ENCODE measurements around the gene STAC2. TPM values are rescaled to one million over a fixed set of nuclear protein-coding genes. Genes with fewer than 3 reads are reported as not detected.
"Not testable (repeated sequence)": the region's sequence is repeated elsewhere in the genome, so short reads cannot be mapped to it uniquely, and the experiment has no call there.

Gene STAC2
- total and polyA plus RNA-seq, 2 experiments from 2014 or later = not detected

DNA sequence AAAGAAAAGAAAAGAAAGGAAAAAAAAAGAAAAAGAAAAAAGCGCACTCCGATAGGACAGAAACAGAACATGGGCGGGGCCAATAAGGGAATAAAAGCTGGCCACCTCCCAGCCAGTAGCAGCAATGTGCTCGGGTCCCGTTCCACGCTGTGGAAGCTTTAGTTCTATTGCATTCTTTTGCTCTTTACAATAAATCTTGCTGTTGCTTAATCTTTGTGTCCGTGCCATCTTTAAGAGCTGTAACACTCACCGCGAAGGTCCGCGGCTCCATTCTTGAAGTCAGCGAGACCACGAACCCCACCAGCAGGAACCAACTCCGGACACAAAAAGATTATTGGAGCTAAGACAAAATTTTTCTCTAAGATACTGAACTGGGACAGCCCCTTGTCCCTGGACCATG is 56.6 kb downstream of the STAC2 start:
- Histone ChIP-seq H3K27me3 (replicated peaks; ENCODE audit: insufficient read depth) (no peaks in the 10 kb centered on the region; the same call in 1 of the 2 replicates), H3K27ac (no peak overlapping the region), H3K4me1 (ENCODE audit: insufficient read depth) (0 out of 2 replicates have a peak, but pooled peaks cover 3% of the 10 kb centered on the region), H3K9me3 (ENCODE audit: low read depth) (no peaks in the 10 kb centered on the region), H3K36me3 (ENCODE audit: low read depth) (no peaks in the 10 kb centered on the region), H2AFZ (no peak overlapping the region), H3K4me3 (no peak overlapping the region), H3K9me2 (ENCODE audit: insufficient read depth) (no peaks in the 10 kb centered on the region), H3K9ac (no peak overlapping the region), H3K79me2 (ENCODE audit: insufficient read depth) (no peaks in the 10 kb centered on the region), H3F3A (ENCODE audit: insufficient read depth) (no peaks in the 10 kb centered on the region), H3K4me2 (ENCODE audit: unreplicated experiment) (no peak overlapping the region), H4K20me1 (ENCODE audit: insufficient read depth) (no peaks in the 10 kb centered on the region)
- TF ChIP-seq EZH2 (IDR thresholded peaks at IDR 0.05; ENCODE audit: insufficient read depth, poor library complexity, severe bottlenecking) = no peak
- no peak for TF ChIP-seq EZH2phosphoT487 (IDR thresholded peaks at IDR 0.05; ENCODE audit: insufficient read depth, low read depth)
- in situ Hi-C loops (cut with MboI) = no loop called here
- 61 to 65% methylated on average over 14 of the region's 14 CpGs for WGBS, 2 experiments (ENCODE audit: low coverage in 1 of 2, low lambda C conversion rate in 2 of 2, missing lambda C conversion rate in 2 of 2)
- no peak for DNase-seq

DNA sequence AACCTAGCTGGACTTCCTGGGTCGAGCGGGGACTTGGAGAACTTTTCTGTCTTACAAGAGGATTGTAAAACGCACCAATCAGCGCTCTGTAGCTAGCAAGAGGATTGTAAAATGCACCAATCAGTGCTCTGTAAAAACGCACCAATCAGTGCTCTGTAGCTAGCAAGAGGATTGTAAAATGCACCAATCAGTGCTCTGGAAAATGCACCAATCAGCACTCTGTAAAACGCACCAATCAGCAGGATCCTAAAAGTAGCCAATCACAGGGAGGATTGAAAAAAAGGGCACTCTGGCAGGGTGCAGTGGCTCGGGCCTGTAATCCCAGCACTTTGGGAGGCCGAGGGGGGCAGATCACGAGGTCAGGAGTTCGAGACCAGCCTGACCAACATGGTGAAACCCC is 57.2 kb downstream of the STAC2 start:
- H3K4me1 ChIP-seq (ENCODE audit: insufficient read depth); H3K27ac ChIP-seq; H3F3A ChIP-seq (ENCODE audit: insufficient read depth); H2AFZ ChIP-seq; H4K20me1 ChIP-seq (ENCODE audit: insufficient read depth); DNase-seq; H3K4me2 ChIP-seq (ENCODE audit: unreplicated experiment); H3K9ac ChIP-seq; H3K79me2 ChIP-seq (ENCODE audit: insufficient read depth); H3K4me3 ChIP-seq; H3K36me3 ChIP-seq (ENCODE audit: low read depth); H3K27me3 ChIP-seq (replicated peaks; ENCODE audit: insufficient read depth); in situ Hi-C loops (cut with MboI); H3K9me3 ChIP-seq (ENCODE audit: low read depth); H3K9me2 ChIP-seq (ENCODE audit: insufficient read depth): not testable (repeated sequence)
- WGBS, 2 experiments (ENCODE audit: low coverage in 1 of 2, low lambda C conversion rate in 2 of 2, missing lambda C conversion rate in 2 of 2) = 79 to 81% methylated on average over 10 of the region's 10 CpGs

DNA sequence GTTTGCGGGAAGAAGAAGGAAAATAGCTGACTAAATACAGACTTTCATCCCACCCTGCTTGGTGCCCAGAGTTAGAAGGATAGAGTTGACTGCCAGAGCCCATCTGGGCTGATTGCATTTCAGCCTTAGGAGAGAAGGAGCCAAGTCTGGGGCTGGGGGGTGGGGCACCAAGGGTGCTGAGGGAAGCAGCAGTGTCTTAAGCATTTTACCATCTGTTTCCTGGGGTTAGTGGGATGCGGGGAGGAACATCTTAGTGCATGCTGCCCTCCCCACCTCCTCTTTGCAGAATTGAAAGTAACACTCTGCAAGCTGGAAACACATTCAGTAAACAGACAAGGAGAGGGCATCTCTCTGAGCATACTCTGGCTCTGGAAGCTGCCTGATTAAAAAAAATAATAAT is 58.3 kb downstream of the STAC2 start:
- 3 to 5% methylated on average over 2 of the region's 2 CpGs for WGBS, 2 experiments (ENCODE audit: low coverage in 1 of 2, low lambda C conversion rate in 2 of 2, missing lambda C conversion rate in 2 of 2)

DNA sequence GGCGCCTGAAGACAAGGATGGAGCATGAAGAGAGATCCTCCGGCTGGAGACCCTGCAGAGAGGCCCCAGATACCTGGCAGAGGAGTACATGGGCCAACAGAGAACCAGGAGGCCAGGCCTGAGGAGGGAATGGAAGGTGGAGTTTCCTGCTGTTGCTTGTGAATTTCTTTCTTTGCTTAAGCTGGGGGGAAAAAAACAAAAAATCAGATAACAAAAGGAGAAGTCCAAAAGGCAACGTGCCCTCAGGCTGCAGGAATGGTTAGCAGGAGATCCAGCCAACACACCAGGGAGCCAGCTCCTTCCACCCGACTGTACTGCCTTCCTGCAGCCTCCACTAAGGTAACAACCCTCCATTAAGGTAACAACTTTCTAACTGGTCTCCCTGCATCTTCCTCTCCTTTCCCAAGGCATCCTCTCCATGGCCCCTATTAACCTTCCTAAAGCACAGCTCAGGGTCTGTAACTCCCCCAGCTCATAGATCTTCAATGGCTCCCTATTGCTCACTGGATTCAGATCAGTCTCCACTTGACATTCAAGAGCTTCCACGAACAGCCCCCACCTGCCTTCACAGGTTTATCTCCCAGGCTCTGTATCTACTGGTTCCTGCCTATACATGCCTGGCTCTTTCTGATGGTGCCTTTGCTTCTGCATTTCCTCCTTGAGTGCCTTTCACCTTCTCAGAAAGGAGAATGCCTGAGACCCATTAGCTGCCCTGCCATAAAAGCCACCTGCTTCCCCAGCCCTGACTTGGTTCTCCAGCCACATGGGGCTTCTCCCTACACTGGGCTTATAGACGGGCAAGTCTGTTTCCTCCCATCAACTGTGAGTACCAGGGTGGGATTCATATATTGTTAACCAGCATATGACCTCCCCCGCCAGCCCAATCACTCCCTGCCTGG is 59.1 kb downstream of the STAC2 start:
- 76 to 77% methylated on average over 7 of the region's 7 CpGs for WGBS, 2 experiments (ENCODE audit: low coverage in 1 of 2, low lambda C conversion rate in 2 of 2, missing lambda C conversion rate in 2 of 2)
- Histone ChIP-seq H3K27ac (no peak overlapping the region), H3K79me2 (ENCODE audit: insufficient read depth) (no peaks in the 10 kb centered on the region), H3K4me2 (ENCODE audit: unreplicated experiment) (no peak overlapping the region), H3K9ac (no peak overlapping the region), H3K36me3 (ENCODE audit: low read depth) (no peaks in the 10 kb centered on the region), H2AFZ (no peak overlapping the region), H4K20me1 (ENCODE audit: insufficient read depth) (no peaks in the 10 kb centered on the region), H3K4me3 (no peak overlapping the region), H3K9me2 (ENCODE audit: insufficient read depth) (no peaks in the 10 kb centered on the region), H3F3A (ENCODE audit: insufficient read depth) (no peaks in the 10 kb centered on the region), H3K4me1 (ENCODE audit: insufficient read depth) (0 out of 2 replicates have a peak, but pooled peaks cover 4% of the 10 kb centered on the region), H3K9me3 (ENCODE audit: low read depth) (no peaks in the 10 kb centered on the region), H3K27me3 (replicated peaks; ENCODE audit: insufficient read depth) (no peaks in the 10 kb centered on the region; the same call in 1 of the 2 replicates)
- DNase-seq = no peak
- in situ Hi-C loops (cut with MboI) = no loop called here
- no peak for TF ChIP-seq EZH2 (IDR thresholded peaks at IDR 0.05; ENCODE audit: insufficient read depth, poor library complexity, severe bottlenecking)
- TF ChIP-seq EZH2phosphoT487 (IDR thresholded peaks at IDR 0.05; ENCODE audit: insufficient read depth, low read depth) = no peak

More for the DNA sequence above, 58.3 kb downstream of the STAC2 start:
- Histone ChIP-seq H3F3A (ENCODE audit: insufficient read depth) (no peaks in the 10 kb centered on the region), H2AFZ (no peak overlapping the region), H3K36me3 (ENCODE audit: low read depth) (no peaks in the 10 kb centered on the region), H3K79me2 (ENCODE audit: insufficient read depth) (no peaks in the 10 kb centered on the region), H3K27me3 (replicated peaks; ENCODE audit: insufficient read depth) (no peaks in the 10 kb centered on the region; the same call in 1 of the 2 replicates), H3K9me2 (ENCODE audit: insufficient read depth) (no peaks in the 10 kb centered on the region), H3K9ac (no peak overlapping the region), H3K4me3 (no peak overlapping the region), H4K20me1 (ENCODE audit: insufficient read depth) (no peaks in the 10 kb centered on the region), H3K9me3 (ENCODE audit: low read depth) (no peaks in the 10 kb centered on the region), H3K27ac (no peak overlapping the region), H3K4me2 (ENCODE audit: unreplicated experiment) (no peak overlapping the region), H3K4me1 (ENCODE audit: insufficient read depth) (0 out of 2 replicates have a peak, but pooled peaks cover 4% of the 10 kb centered on the region)
- in situ Hi-C loops (cut with MboI) = no loop called here
- TF ChIP-seq EZH2phosphoT487 (IDR thresholded peaks at IDR 0.05; ENCODE audit: insufficient read depth, low read depth) (no peak), EZH2 (IDR thresholded peaks at IDR 0.05; ENCODE audit: insufficient read depth, poor library complexity, severe bottlenecking) (no peak)
- no peak for DNase-seq

All from GM23248 (cell line).